ENCODE measurements around the gene LRRC8E. TPM values are rescaled to one million over a fixed set of nuclear protein-coding genes. Genes with fewer than 3 reads are reported as not detected.

LRRC8E gene
- total RNA-seq, 4 donors from 2014 or later: 27.3 to 31.8 (median 29.8) TPM

GRCh38 chr19:7851623-7852500 lies 36.4 kb upstream of the LRRC8E start:
- intact Hi-C loops (cut with DNase I; ENCODE audit: low total_unique reads): loop anchor here (5.0 to 10.0 kb wide), 2 partner anchors 75 to 153 kb away; partner anchors contain the start of genes CTXN1 and ELAVL1
- DNase-seq (ENCODE audit: low spot score in 2 of 2): no peak
- no peak overlapping the region for H3K4me3 ChIP-seq (ENCODE audit: low read depth, poor library complexity, severe bottlenecking)
- 89 to 93% methylated on average over 24 to 25 of the region's 26 CpGs for WGBS, 2 donors
- TF ChIP-seq CTCF (IDR thresholded peaks at IDR 0.05) (no peak), POLR2A (IDR thresholded peaks at IDR 0.05) (no peak)

GRCh38 chr19:7852851-7853769 lies 35.2 kb upstream of the LRRC8E start:
- no peak overlapping the region for H3K4me3 ChIP-seq (ENCODE audit: low read depth, poor library complexity, severe bottlenecking)
- TF ChIP-seq POLR2A (IDR thresholded peaks at IDR 0.05) (no peak), CTCF (IDR thresholded peaks at IDR 0.05) (peak in 1 of 3 donors; percentile 7)
- WGBS, 2 donors: 32 to 34% methylated on average over 43 to 45 of the region's 45 CpGs
- intact Hi-C loops (cut with DNase I; ENCODE audit: low total_unique reads): loop anchor here (5.0 to 10.0 kb wide), 2 partner anchors 74 to 152 kb away; partner anchors contain the start of genes CTXN1 and ELAVL1
- no peak for DNase-seq (ENCODE audit: low spot score in 2 of 2)

GRCh38 chr19:7853770-7854128 lies 34.6 kb upstream of the LRRC8E start:
- intact Hi-C loops (cut with DNase I; ENCODE audit: low total_unique reads): loop anchor here (5.0 to 10.0 kb wide), 2 partner anchors 74 to 151 kb away; partner anchors contain the start of genes CTXN1 and ELAVL1
- no peak for TF ChIP-seq POLR2A (IDR thresholded peaks at IDR 0.05)
- TF ChIP-seq CTCF (IDR thresholded peaks at IDR 0.05): no peak
- no peak overlapping the region for H3K4me3 ChIP-seq (ENCODE audit: low read depth, poor library complexity, severe bottlenecking)
- WGBS, 2 donors: 84% methylated on average over 12 of the region's 12 CpGs
- DNase-seq (ENCODE audit: low spot score in 2 of 2): no peak

- no peak for DNase-seq (ENCODE audit: low spot score in 2 of 2)
- 90 to 91% methylated on average over 26 of the region's 26 CpGs for WGBS, 2 donors
- TF ChIP-seq CTCF (IDR thresholded peaks at IDR 0.05) (no peak), POLR2A (IDR thresholded peaks at IDR 0.05) (no peak)
- intact Hi-C loops (cut with DNase I; ENCODE audit: low total_unique reads): loop anchor here (10.0 kb wide), 1 partner anchor 149 kb away; the partner anchor contains the start of gene ELAVL1
- no peak overlapping the region for H3K4me3 ChIP-seq (ENCODE audit: low read depth, poor library complexity, severe bottlenecking)
These were observed 32.7 kb upstream of the LRRC8E start for GRCh38 chr19:7855426-7856108.

- intact Hi-C loops (cut with DNase I; ENCODE audit: low total_unique reads): loop anchor here (10.0 kb wide), 1 partner anchor 149 kb away; the partner anchor contains the start of gene ELAVL1
These were observed 32.2 kb upstream of the LRRC8E start for GRCh38 chr19:7856109-7856591.

More at GRCh38 chr19:7856109-7856591, 32.2 kb upstream of the LRRC8E start:
- H3K4me3 ChIP-seq (ENCODE audit: low read depth, poor library complexity, severe bottlenecking): no peak overlapping the region
- no peak for TF ChIP-seq CTCF (IDR thresholded peaks at IDR 0.05)
- TF ChIP-seq POLR2A (IDR thresholded peaks at IDR 0.05): no peak
- DNase-seq (ENCODE audit: low spot score in 2 of 2): no peak
- WGBS, 2 donors: 80 to 84% methylated on average over 16 of the region's 16 CpGs
